K562 (cell line): Measurements from ENCODE around the gene WDR93. TPM values are rescaled to one million over a fixed set of nuclear protein-coding genes. Genes with fewer than 3 reads are reported as not detected.

ENCODE experiments used
- CAMTA2 ChIP-seq: fragments of 250-450 bp; sonication (Bioruptor Pico); conservative IDR thresholded peaks from 2 replicates; pipeline ENCODE4 v1.5.1; 2022
- ESRRA ChIP-seq: fragments of 450-650 bp; IDR thresholded peaks from 2 replicates; pipeline ENCODE4 v1.6.1; 2014; ENCODE audit warnings: low read depth, mild to moderate bottlenecking, moderate library complexity, borderline replicate concordance
- ESRRB ChIP-seq: fragments of 250-450 bp; sonication (Bioruptor Pico); IDR thresholded peaks from 2 replicates; pipeline ENCODE4 v1.5.0; 2020; ENCODE audit warnings: mild to moderate bottlenecking, moderate library complexity, borderline replicate concordance
- GATA2 ChIP-seq: sonication (generic); formaldehyde crosslinking; IDR thresholded peaks from 2 replicates; pipeline ENCODE4 v1.4.0; 2020; ENCODE audit warnings: mild to moderate bottlenecking, missing genetic modification reagents
- ILK ChIP-seq: fragments of 450-650 bp; IDR thresholded peaks from 2 replicates; pipeline ENCODE4 v1.6.1; 2016; ENCODE audit warnings: missing genetic modification characterization, low read depth, mild to moderate bottlenecking, missing compliant biosample characterization, moderate library complexity, borderline replicate concordance
- KLF1 ChIP-seq: fragments of 450-650 bp; IDR thresholded peaks from 2 replicates; pipeline ENCODE4 v1.6.1; 2016; ENCODE audit warnings: missing genetic modification characterization, missing compliant biosample characterization
- LCOR ChIP-seq: sonication (generic); formaldehyde crosslinking; IDR thresholded peaks from 2 replicates; pipeline ENCODE4 v1.8.0; 2022; ENCODE audit warnings: mild to moderate bottlenecking, missing genetic modification reagents
- MCM3 ChIP-seq: fragments of 450-650 bp; IDR thresholded peaks from 2 replicates; pipeline ENCODE4 v1.6.1; 2016
- MEIS2 ChIP-seq: fragments of 450-650 bp; IDR thresholded peaks from 2 replicates; pipeline ENCODE4 v1.6.1; 2014; ENCODE audit warnings: mild to moderate bottlenecking; ENCODE audit not compliant: partially characterized antibody
- NCOA4 ChIP-seq: fragments of 450-650 bp; IDR thresholded peaks from 2 replicates; pipeline ENCODE4 v1.6.1; 2018; ENCODE audit warnings: mild to moderate bottlenecking; ENCODE audit not compliant: partially characterized antibody
- NFE2 ChIP-seq: IDR thresholded peaks from 2 replicates; pipeline ENCODE4 v1.6.1; 2014; ENCODE audit warnings: antibody characterized with exemption, low read depth
- NR2C1 ChIP-seq, 2 experiments: fragments of 450-650 bp; IDR thresholded peaks; 2 replicates each; pipeline ENCODE4 v1.6.1; 2017; ENCODE audit warnings: mild to moderate bottlenecking in 2 of 2, antibody characterized with exemption in 1 of 2, inconsistent platforms in 1 of 2, missing compliant biosample characterization in 1 of 2, missing genetic modification characterization in 1 of 2
- NR2F6 ChIP-seq: fragments of 450-650 bp; formaldehyde crosslinking; IDR thresholded peaks from 2 replicates; pipeline ENCODE4 v1.4.0; 2020; ENCODE audit warnings: mild to moderate bottlenecking
- RAD21 ChIP-seq, 2 experiments: fragments of 250-450 bp in 1 of 2; fragments of 450-650 bp in 1 of 2; sonication (Bioruptor Pico) in 1 of 2; formaldehyde crosslinking in 1 of 2; IDR thresholded peaks in 1 of 2; conservative IDR thresholded peaks in 1 of 2; 2 replicates each; pipeline versions ENCODE4 v1.4.0 to v1.8.0; 2020 to 2022; ENCODE audit warnings: mild to moderate bottlenecking in 2 of 2, moderate library complexity in 1 of 2
- RFX5 ChIP-seq: IDR thresholded peaks from 2 replicates; pipeline ENCODE4 v1.6.1; 2011; ENCODE audit warnings: low read depth, mild to moderate bottlenecking, improper control_type of control experiment, low read length
- SP1 ChIP-seq: sonication (generic); formaldehyde crosslinking; IDR thresholded peaks from 2 replicates; pipeline ENCODE4 v1.8.1; 2022; ENCODE audit warnings: mild to moderate bottlenecking, missing genetic modification reagents
- YBX1 ChIP-seq: fragments of 450-650 bp; IDR thresholded peaks from 2 replicates; pipeline ENCODE4 v1.7.1; 2016; ENCODE audit warnings: mild to moderate bottlenecking
- ZBTB1 ChIP-seq: sonication (generic); formaldehyde crosslinking; IDR thresholded peaks from 2 replicates; pipeline ENCODE4 v1.8.1; 2023; ENCODE audit warnings: missing genetic modification reagents, low read depth, mild to moderate bottlenecking, borderline replicate concordance
- ZNF134 ChIP-seq: fragments of 250-450 bp; sonication (Bioruptor Pico); conservative IDR thresholded peaks from 2 replicates; pipeline ENCODE4 v1.4.0; 2020
- ZNF316 ChIP-seq: fragments of 450-650 bp; IDR thresholded peaks from 2 replicates; pipeline ENCODE4 v1.6.1; 2016
- ZNF717 ChIP-seq: fragments of 250-450 bp; sonication (Bioruptor Pico); IDR thresholded peaks from 2 replicates; pipeline ENCODE4 v1.5.0; 2021
- polyA plus RNA-seq, 8 experiments: library from polyadenylated mRNA; depleted of rRNA in 4 of 8; stranded (reverse) in 5 of 8; unstranded in 3 of 8; fragments of >200 nt; fragmentation: Nextera tagmentation in 2 of 8; fragmentation: Illumina TruSeq in 1 of 8; extraction: Ambion mirVana in 2 of 8; extraction: Trizol in 1 of 8; gene quantifications; 2 replicates each; pipeline versions ENCODE4 v1.2.1 to v1.2.3, GENCODE V29; 2011 to 2014; ENCODE audit warnings: inconsistent platforms in 1 of 8, missing spikeins in 1 of 8
- total RNA-seq, 7 experiments: library from RNA; depleted of rRNA in 6 of 7; stranded (reverse); fragments of >200 nt in 6 of 7; fragmentation: Illumina TruSeq in 2 of 7; extraction: Trizol in 2 of 7; gene quantifications; 2 replicates each; pipeline versions ENCODE4 v1.2.1 to v1.2.3, GENCODE V29; 2011 to 2021; ENCODE audit warnings: low replicate concordance in 1 of 7
- TF ChIP-seq, protein P1 (sequence below): sonication (generic); formaldehyde crosslinking; IDR thresholded peaks from 2 replicates; pipeline ENCODE4 v1.8.1; 2023; ENCODE audit warnings: mild to moderate bottlenecking, missing genetic modification reagents
- TF ChIP-seq, protein P2 (sequence below): sonication (generic); formaldehyde crosslinking; IDR thresholded peaks from 2 replicates; pipeline ENCODE4 v1.8.1; 2023; ENCODE audit warnings: mild to moderate bottlenecking, missing genetic modification reagents
- TF ChIP-seq, protein P3 (sequence below): IDR thresholded peaks from 2 replicates; pipeline ENCODE4 v1.6.1; 2012; ENCODE audit warnings: low read depth, low read length, improper control_type of control experiment, borderline replicate concordance

The WDR93 gene
- total and polyA plus RNA-seq, 9 of the 15 experiments (the other 6 are each of a cell fraction or from before 2014, with no cell fraction given) = not detected

- TF ChIP-seq ESRRA (no peak), ZBTB1 (CRISPR knock-in tag) (no peak; the same call in 1 of the 2 replicates), CAMTA2 (no peak), NFE2 (no peak), NCOA4 (no peak), RFX5 (no peak), ZNF717 (no peak), YBX1 (no peak), NR2F6 (CRISPR knock-in tag) (no peak), SP1 (CRISPR knock-in tag) (no peak), ZNF316 (no peak), GATA2 (CRISPR knock-in tag) (no peak), ZNF134 (CRISPR knock-in tag) (no peak), ESRRB (no peak), MCM3 (no peak), KLF1 (tag) (no peak), RAD21 (CRISPR knock-in tag; conservative IDR thresholded peaks at IDR 0.05 in 1 of 2, IDR thresholded peaks at IDR 0.05 in 1 of 2) (peak; percentile 62 to 71), ILK (tag) (no peak), MEIS2 (peak; percentile 90), NR2C1 (IDR thresholded peaks at IDR 0.05) (no peak), NR2C1 (tag; IDR thresholded peaks at IDR 0.05) (no peak), LCOR (no peak)
- TF ChIP-seq, protein P1, sequence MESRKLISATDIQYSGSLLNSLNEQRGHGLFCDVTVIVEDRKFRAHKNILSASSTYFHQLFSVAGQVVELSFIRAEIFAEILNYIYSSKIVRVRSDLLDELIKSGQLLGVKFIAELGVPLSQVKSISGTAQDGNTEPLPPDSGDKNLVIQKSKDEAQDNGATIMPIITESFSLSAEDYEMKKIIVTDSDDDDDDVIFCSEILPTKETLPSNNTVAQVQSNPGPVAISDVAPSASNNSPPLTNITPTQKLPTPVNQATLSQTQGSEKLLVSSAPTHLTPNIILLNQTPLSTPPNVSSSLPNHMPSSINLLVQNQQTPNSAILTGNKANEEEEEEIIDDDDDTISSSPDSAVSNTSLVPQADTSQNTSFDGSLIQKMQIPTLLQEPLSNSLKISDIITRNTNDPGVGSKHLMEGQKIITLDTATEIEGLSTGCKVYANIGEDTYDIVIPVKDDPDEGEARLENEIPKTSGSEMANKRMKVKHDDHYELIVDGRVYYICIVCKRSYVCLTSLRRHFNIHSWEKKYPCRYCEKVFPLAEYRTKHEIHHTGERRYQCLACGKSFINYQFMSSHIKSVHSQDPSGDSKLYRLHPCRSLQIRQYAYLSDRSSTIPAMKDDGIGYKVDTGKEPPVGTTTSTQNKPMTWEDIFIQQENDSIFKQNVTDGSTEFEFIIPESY (CRISPR knock-in tag) = peak; percentile 94
- TF ChIP-seq, protein P2, sequence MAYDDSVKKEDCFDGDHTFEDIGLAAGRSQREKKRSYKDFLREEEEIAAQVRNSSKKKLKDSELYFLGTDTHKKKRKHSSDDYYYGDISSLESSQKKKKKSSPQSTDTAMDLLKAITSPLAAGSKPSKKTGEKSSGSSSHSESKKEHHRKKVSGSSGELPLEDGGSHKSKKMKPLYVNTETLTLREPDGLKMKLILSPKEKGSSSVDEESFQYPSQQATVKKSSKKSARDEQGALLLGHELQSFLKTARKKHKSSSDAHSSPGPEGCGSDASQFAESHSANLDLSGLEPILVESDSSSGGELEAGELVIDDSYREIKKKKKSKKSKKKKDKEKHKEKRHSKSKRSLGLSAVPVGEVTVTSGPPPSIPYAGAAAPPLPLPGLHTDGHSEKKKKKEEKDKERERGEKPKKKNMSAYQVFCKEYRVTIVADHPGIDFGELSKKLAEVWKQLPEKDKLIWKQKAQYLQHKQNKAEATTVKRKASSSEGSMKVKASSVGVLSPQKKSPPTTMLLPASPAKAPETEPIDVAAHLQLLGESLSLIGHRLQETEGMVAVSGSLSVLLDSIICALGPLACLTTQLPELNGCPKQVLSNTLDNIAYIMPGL (CRISPR knock-in tag) = peak; percentile 64; the same call in 1 of the 2 replicates
- TF ChIP-seq, protein P3, sequence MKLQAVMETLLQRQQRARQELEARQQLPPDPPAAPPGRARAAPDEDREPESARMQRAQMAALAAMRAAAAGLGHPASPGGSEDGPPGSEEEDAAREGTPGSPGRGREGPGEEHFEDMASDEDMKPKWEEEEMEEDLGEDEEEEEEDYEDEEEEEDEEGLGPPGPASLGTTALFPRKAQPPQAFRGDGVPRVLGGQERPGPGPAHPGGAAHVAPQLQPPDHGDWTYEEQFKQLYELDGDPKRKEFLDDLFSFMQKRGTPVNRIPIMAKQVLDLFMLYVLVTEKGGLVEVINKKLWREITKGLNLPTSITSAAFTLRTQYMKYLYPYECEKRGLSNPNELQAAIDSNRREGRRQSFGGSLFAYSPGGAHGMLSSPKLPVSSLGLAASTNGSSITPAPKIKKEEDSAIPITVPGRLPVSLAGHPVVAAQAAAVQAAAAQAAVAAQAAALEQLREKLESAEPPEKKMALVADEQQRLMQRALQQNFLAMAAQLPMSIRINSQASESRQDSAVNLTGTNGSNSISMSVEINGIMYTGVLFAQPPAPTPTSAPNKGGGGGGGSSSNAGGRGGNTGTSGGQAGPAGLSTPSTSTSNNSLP = no peak
These were observed 60.2 kb downstream of the WDR93 start, which contains the start of gene MESP1 (continued) for GRCh38 chr15:89750560-89751542.
